ENCODE results near the gene HFM1. TPM values are rescaled to one million over a fixed set of nuclear protein-coding genes. Genes with fewer than 3 reads are reported as not detected.

HFM1 gene
- total and polyA plus RNA-seq, 2 experiments from 2014 or later, result 1.5 to 5.2 TPM

GRCh38 chr1:91303165-91303564 lies 101.5 kb downstream of the HFM1 start:
- H3K27me3 ChIP-seq (ENCODE audit: insufficient read depth), result no peaks in the 10 kb centered on the region
- H3K79me2 ChIP-seq (replicated peaks; ENCODE audit: insufficient read depth), result no peaks in the 10 kb centered on the region
- Mint-ChIP-seq H3K27me3 (ENCODE audit: insufficient read depth, low read depth, poor library complexity) (peaks cover 2% of the 10 kb centered on the region), H3K27ac (no peak overlapping the region), H3K4me1 (no peaks in the 10 kb centered on the region), H3K4me3 (no peak overlapping the region), H3K9me3 (peaks cover 25% of the 10 kb centered on the region), H3K36me3 (ENCODE audit: low read depth) (peaks cover 9% of the 10 kb centered on the region; the same call in 2 of the 3 replicates)
- no peaks in the 10 kb centered on the region for H4K20me1 ChIP-seq (replicated peaks; ENCODE audit: insufficient read depth)
- H3K9me2 ChIP-seq (ENCODE audit: insufficient read depth), result 0 out of 2 replicates have a peak, but pooled peaks cover 3% of the 10 kb centered on the region
- no peak overlapping the region for H3K27ac ChIP-seq (ENCODE audit: low read depth)
- TF ChIP-seq ZNF462 (CRISPR knock-in tag; IDR thresholded peaks at IDR 0.05) (no peak), ZNF114 (CRISPR knock-in tag; IDR thresholded peaks at IDR 0.05) (no peak), STAT1 (IDR thresholded peaks at IDR 0.05; ENCODE audit: unreplicated experiment) (no peak), CTCF (conservative IDR thresholded peaks at IDR 0.05; ENCODE audit: low read depth in 2 of 2) (no peak), POLR2AphosphoS5 (IDR thresholded peaks at IDR 0.05; ENCODE audit: low read depth) (no peak), ZNF331 (CRISPR knock-in tag; IDR thresholded peaks at IDR 0.05; ENCODE audit: low read depth) (no peak), NANOG (IDR thresholded peaks at IDR 0.05; ENCODE audit: borderline replicate concordance) (no peak), EZH2phosphoT487 (IDR thresholded peaks at IDR 0.05; ENCODE audit: unreplicated experiment) (no peak), ETS1 (IDR thresholded peaks at IDR 0.05) (no peak), REST (IDR thresholded peaks at IDR 0.05; ENCODE audit: unreplicated experiment) (no peak), EZH2 (IDR thresholded peaks at IDR 0.05; ENCODE audit: low read depth, unreplicated experiment) (no peak), CREB1 (CRISPR knock-in tag; IDR thresholded peaks at IDR 0.05; ENCODE audit: low read depth) (no peak)
- H3K4me2 ChIP-seq, result no peak overlapping the region
- H3K36me3 ChIP-seq (ENCODE audit: insufficient read depth), result peaks cover 6% of the 10 kb centered on the region; the same call in 1 of the 2 replicates
- H3K4me3 ChIP-seq, result no peak overlapping the region
- H3K4me1 ChIP-seq (ENCODE audit: insufficient read depth), result no peaks in the 10 kb centered on the region
- no peaks in the 10 kb centered on the region for H3F3A ChIP-seq (replicated peaks; ENCODE audit: low read depth)
- ATAC-seq (no peak), DNase-seq (ENCODE audit: low spot score) (no peak)
- no peak overlapping the region for H2AFZ ChIP-seq

All from GM23338 (cell line).